Smooth muscle cell (in vitro differentiated cells): Measurements from ENCODE around the gene CWC22. TPM values are rescaled to one million over a fixed set of nuclear protein-coding genes. Genes with fewer than 3 reads are reported as not detected.
A peak's percentile ranks its signal among the peaks of the same experiment; 100 is the strongest.

ENCODE experiments used
- DNase-seq: peaks from one replicate; lab custom pipeline; 2025; ENCODE audit not compliant: unreplicated experiment; lab: John Stamatoyannopoulos, UW
- H2AFZ ChIP-seq: fragments of 200-600 bp; sonication (generic); 2 replicates; pipeline ENCODE4 v1.6.0; 2016; ENCODE audit warnings: antibody characterized with exemption, low read depth, mild to moderate bottlenecking
- H3F3A ChIP-seq: fragments of 200-600 bp; sonication (generic); 2 replicates; pipeline ENCODE4 v1.6.0; 2017; ENCODE audit warnings: antibody characterized with exemption, low read depth
- H3K27ac ChIP-seq: fragments of 200-600 bp; sonication (generic); 2 replicates; pipeline ENCODE4 v1.5.1; 2016; ENCODE audit warnings: low read depth, mild to moderate bottlenecking
- H3K27me3 ChIP-seq: fragments of 200-600 bp; sonication (generic); 2 replicates; pipeline ENCODE4 v1.6.1; 2016; ENCODE audit warnings: low read depth, mild to moderate bottlenecking
- H3K36me3 ChIP-seq: fragments of 200-600 bp; sonication (generic); 2 replicates; pipeline ENCODE4 v1.5.1; 2016; ENCODE audit warnings: low read depth
- H3K4me1 ChIP-seq: fragments of 200-600 bp; sonication (generic); 2 replicates; pipeline ENCODE4 v1.5.1; 2016; ENCODE audit warnings: low read depth
- H3K4me2 ChIP-seq: fragments of 200-600 bp; sonication (generic); 2 replicates; pipeline ENCODE4 v1.6.0; 2016; ENCODE audit warnings: mild to moderate bottlenecking
- H3K4me3 ChIP-seq: fragments of 200-600 bp; sonication (generic); 2 replicates; pipeline ENCODE4 v1.5.1; 2016; ENCODE audit warnings: mild to moderate bottlenecking
- H3K79me2 ChIP-seq: fragments of 200-600 bp; sonication (generic); 2 replicates; pipeline ENCODE4 v1.6.0; 2016; ENCODE audit warnings: low read depth, mild to moderate bottlenecking
- H3K9ac ChIP-seq: fragments of 200-600 bp; sonication (generic); 2 replicates; pipeline ENCODE4 v1.6.0; 2016; ENCODE audit warnings: low read depth
- H3K9me3 ChIP-seq: fragments of 200-600 bp; sonication (generic); replicated peaks from 2 replicates; pipeline ENCODE4 v1.5.1; 2016; ENCODE audit warnings: low read depth
- H4K20me1 ChIP-seq: fragments of 200-600 bp; sonication (generic); 2 replicates; pipeline ENCODE4 v1.6.0; 2016; ENCODE audit warnings: low read depth
- WGBS: methylation state at CpG from one replicate; pipeline ENCODE4 v1.1.7; 2016; ENCODE audit warnings: low lambda C conversion rate; 5-methylcytosine and 5-hydroxymethylcytosine counted together
- polyA plus RNA-seq: library from polyadenylated mRNA; unstranded; fragments of >200 nt; fragmentation: Nextera tagmentation; extraction: Ambion mirVana; gene quantifications from 2 replicates; pipeline ENCODE4 v1.2.1, GENCODE V29; 2016
- small RNA-seq: library from RNA; depleted of rRNA; stranded (forward); fragments of <200 nt; gene quantifications from one replicate; pipeline ENCODE3, GENCODE V24; 2014
- total RNA-seq: library from RNA; depleted of rRNA; stranded (reverse); fragments of >200 nt; gene quantifications from 2 replicates; pipeline ENCODE4 v1.2.3, GENCODE V29; 2014
- TF ChIP-seq, protein P1 (sequence below): fragments of 200-600 bp; sonication (generic); IDR thresholded peaks from 2 replicates; pipeline ENCODE4 v1.5.1; 2017; ENCODE audit warnings: borderline replicate concordance, mild to moderate bottlenecking, antibody characterized with exemption; ENCODE audit not compliant: insufficient read depth, poor library complexity, severe bottlenecking

Gene CWC22
- total and polyA plus RNA-seq, 2 experiments from 2014 or later, result 16.5 to 17.3 TPM

DNA sequence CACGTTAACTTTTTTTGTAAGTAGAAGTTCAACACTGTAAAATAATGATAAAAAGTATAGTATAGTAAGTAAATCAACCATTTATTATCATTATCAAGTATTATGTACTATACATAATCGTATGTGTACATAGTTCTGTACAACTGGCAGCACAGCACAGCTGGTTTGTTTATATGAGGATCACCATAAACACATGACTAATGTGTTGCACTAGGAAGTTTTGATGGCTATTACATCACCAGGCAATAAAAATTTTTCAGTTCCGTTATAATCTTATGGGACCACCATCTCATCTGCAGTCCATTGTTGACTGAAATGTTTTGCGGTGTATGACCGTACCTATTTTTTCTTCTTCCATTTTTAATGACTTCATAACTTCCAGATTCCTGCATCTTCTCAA is 106.4 kb downstream of the CWC22 start:
- H2AFZ ChIP-seq, result no peak overlapping the region
- DNase-seq, result no peak
- H3K4me1 ChIP-seq, result no peaks in the 10 kb centered on the region
- H3K4me3 ChIP-seq, result no peak overlapping the region
- no peaks in the 10 kb centered on the region for H3K27me3 ChIP-seq
- H3K9ac ChIP-seq, result no peak overlapping the region
- no peaks in the 10 kb centered on the region for H3F3A ChIP-seq
- H3K79me2 ChIP-seq, result no peaks in the 10 kb centered on the region
- 61% methylated on average over 5 of the region's 5 CpGs for WGBS
- no peaks in the 10 kb centered on the region for H3K9me3 ChIP-seq
- H4K20me1 ChIP-seq, result no peaks in the 10 kb centered on the region
- H3K27ac ChIP-seq, result no peak overlapping the region
- H3K36me3 ChIP-seq, result no peaks in the 10 kb centered on the region
- H3K4me2 ChIP-seq, result no peak overlapping the region
- TF ChIP-seq, protein P1, sequence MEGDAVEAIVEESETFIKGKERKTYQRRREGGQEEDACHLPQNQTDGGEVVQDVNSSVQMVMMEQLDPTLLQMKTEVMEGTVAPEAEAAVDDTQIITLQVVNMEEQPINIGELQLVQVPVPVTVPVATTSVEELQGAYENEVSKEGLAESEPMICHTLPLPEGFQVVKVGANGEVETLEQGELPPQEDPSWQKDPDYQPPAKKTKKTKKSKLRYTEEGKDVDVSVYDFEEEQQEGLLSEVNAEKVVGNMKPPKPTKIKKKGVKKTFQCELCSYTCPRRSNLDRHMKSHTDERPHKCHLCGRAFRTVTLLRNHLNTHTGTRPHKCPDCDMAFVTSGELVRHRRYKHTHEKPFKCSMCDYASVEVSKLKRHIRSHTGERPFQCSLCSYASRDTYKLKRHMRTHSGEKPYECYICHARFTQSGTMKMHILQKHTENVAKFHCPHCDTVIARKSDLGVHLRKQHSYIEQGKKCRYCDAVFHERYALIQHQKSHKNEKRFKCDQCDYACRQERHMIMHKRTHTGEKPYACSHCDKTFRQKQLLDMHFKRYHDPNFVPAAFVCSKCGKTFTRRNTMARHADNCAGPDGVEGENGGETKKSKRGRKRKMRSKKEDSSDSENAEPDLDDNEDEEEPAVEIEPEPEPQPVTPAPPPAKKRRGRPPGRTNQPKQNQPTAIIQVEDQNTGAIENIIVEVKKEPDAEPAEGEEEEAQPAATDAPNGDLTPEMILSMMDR, result no peak

DNA sequence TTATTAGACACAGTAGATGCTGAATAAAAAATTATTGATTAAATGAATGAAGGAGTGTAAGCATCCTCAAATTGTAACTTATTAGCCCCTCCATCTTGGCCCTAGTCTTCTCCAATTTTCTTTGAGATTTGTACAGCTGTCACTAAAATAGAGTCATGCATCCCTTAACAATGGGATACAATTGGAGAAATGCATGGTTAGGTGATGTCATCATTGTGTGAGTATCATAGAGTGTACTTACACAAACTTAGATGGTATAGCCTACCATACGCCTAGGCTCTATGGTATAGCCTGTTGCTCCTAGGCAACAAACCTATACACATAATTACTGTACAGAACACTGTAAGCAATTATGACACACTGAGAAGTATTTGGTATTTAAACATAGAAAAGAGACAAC is 107.4 kb downstream of the CWC22 start:
- no peak for DNase-seq
- Histone ChIP-seq H3K36me3 (no peaks in the 10 kb centered on the region), H3K4me3 (no peak overlapping the region), H3K79me2 (no peaks in the 10 kb centered on the region), H3K9me3 (no peaks in the 10 kb centered on the region), H2AFZ (no peak overlapping the region), H3F3A (no peaks in the 10 kb centered on the region), H4K20me1 (no peaks in the 10 kb centered on the region), H3K4me1 (no peaks in the 10 kb centered on the region), H3K27me3 (no peaks in the 10 kb centered on the region), H3K27ac (no peak overlapping the region), H3K4me2 (no peak overlapping the region), H3K9ac (no peak overlapping the region)
- TF ChIP-seq, protein P1, result no peak
- WGBS, result 91% methylated on average over 1 of the region's 1 CpG

DNA sequence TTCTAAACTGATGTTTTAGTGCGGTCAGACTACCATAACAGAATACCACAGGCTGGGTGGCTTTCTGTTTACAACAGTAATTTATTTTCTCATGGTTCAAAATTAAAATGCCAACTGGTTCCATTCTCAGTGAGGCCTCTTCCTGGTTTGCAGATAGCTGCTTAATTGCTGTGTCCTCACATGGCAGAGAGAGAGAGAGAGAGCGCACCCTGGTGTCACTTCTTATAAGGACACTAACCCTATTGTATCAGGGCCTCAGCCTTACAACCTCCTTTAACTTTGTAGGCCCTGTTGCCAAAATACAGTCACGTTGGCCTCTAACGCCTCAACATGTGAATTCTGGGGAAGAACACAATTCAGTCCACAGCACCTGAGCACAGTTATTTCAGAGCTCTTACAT is 108.2 kb downstream of the CWC22 start:
- TF ChIP-seq, protein P1, result peak; percentile 30
- Histone ChIP-seq H3K4me1 (no peaks in the 10 kb centered on the region), H3K9ac (no peak overlapping the region), H2AFZ (no peak overlapping the region), H3K27me3 (no peaks in the 10 kb centered on the region), H3K4me2 (no peak overlapping the region), H3K36me3 (no peaks in the 10 kb centered on the region), H3K4me3 (no peak overlapping the region), H3K79me2 (no peaks in the 10 kb centered on the region), H4K20me1 (no peaks in the 10 kb centered on the region), H3F3A (no peaks in the 10 kb centered on the region), H3K27ac (no peak overlapping the region), H3K9me3 (no peaks in the 10 kb centered on the region)
- 46% methylated on average over 4 of the region's 4 CpGs for WGBS
- DNase-seq, result no peak

Small RNA genes within 50 kb of the gene (small RNA-seq; reads per million reads assigned to genes)
- gene RF00416, result not detected

Other genes starting within 250 kb of the CWC22 start
- gene ZNF385B, start 145.7 kb downstream of the CWC22 start, total RNA-seq, result 2.5 and 3.2 TPM in 2 replicates
- 1.4 and 2.6 TPM in 2 replicates for gene ZNF385B, start 145.7 kb downstream of the CWC22 start, polyA plus RNA-seq